Osteocyte (in vitro differentiated cells): Measurements from ENCODE around the gene CBR3. TPM values are rescaled to one million over a fixed set of nuclear protein-coding genes. Genes with fewer than 3 reads are reported as not detected.

Source experiments
- DNase-seq: peaks from one replicate; pipeline ENCODE4 v3.0.0; 2021; ENCODE audit warnings: mixed read lengths; ENCODE audit not compliant: unreplicated experiment; ENCODE audit errors: extremely low spot score
- H3K27ac Mint-ChIP-seq: one replicate; pipeline ENCODE4 v1.8.0; 2021; ENCODE audit warnings: mild to moderate bottlenecking, mixed read lengths; ENCODE audit not compliant: unreplicated experiment
- H3K27me3 Mint-ChIP-seq: one replicate; pipeline ENCODE4 v1.8.0; 2021; ENCODE audit warnings: mixed read lengths; ENCODE audit not compliant: unreplicated experiment
- H3K36me3 Mint-ChIP-seq: one replicate; pipeline ENCODE4 v1.8.0; 2021; ENCODE audit warnings: mixed read lengths; ENCODE audit not compliant: unreplicated experiment
- H3K4me1 Mint-ChIP-seq: one replicate; pipeline ENCODE4 v1.8.0; 2021; ENCODE audit warnings: mixed read lengths; ENCODE audit not compliant: unreplicated experiment
- H3K4me3 Mint-ChIP-seq: one replicate; pipeline ENCODE4 v1.8.0; 2021; ENCODE audit warnings: mild to moderate bottlenecking, moderate library complexity, mixed read lengths; ENCODE audit not compliant: unreplicated experiment
- H3K9me3 Mint-ChIP-seq: one replicate; pipeline ENCODE4 v1.8.0; 2021; ENCODE audit warnings: mixed read lengths; ENCODE audit not compliant: unreplicated experiment
- CTCF ChIP-seq: fragments of 200-600 bp; sonication (generic); IDR thresholded peaks from 2 replicates; pipeline ENCODE4 v1.5.0; 2021; ENCODE audit warnings: antibody characterized with exemption, mild to moderate bottlenecking, moderate library complexity
- total RNA-seq: library from RNA; stranded (reverse); gene quantifications from 2 replicates; pipeline ENCODE4 v1.2.1, GENCODE V29; 2021

The CBR3 gene
- total RNA-seq, 1 donor from 2014 or later: 7.5 TPM

DNA sequence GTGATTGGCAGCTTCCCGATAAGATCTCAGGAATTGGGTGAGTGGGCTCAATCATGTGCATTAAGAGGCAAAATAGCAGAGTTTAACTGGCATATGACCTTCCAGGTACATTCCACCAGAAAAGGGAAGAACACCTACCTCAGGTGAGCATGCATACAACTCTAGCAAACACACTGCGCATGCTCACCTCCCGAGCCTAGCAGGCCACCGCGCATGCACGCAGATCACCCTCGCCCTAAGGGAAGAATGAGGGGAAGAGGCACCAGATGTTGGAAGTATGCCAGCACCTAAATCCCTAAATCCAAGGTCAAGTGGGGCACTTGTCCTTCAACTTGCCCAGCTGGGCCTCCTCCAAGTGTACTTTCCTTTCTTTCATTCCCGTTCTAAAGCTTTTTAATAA lies 23.6 kb upstream of the CBR3 start:
- H3K4me1 Mint-ChIP-seq: peaks cover 13% of the 10 kb centered on the region
- peaks cover 4% of the 10 kb centered on the region for H3K9me3 Mint-ChIP-seq
- H3K27me3 Mint-ChIP-seq: peaks cover 35% of the 10 kb centered on the region
- H3K4me3 Mint-ChIP-seq: no peak overlapping the region
- no peak for TF ChIP-seq CTCF
- H3K27ac Mint-ChIP-seq: no peak overlapping the region
- no peaks in the 10 kb centered on the region for H3K36me3 Mint-ChIP-seq
- no peak for DNase-seq

DNA sequence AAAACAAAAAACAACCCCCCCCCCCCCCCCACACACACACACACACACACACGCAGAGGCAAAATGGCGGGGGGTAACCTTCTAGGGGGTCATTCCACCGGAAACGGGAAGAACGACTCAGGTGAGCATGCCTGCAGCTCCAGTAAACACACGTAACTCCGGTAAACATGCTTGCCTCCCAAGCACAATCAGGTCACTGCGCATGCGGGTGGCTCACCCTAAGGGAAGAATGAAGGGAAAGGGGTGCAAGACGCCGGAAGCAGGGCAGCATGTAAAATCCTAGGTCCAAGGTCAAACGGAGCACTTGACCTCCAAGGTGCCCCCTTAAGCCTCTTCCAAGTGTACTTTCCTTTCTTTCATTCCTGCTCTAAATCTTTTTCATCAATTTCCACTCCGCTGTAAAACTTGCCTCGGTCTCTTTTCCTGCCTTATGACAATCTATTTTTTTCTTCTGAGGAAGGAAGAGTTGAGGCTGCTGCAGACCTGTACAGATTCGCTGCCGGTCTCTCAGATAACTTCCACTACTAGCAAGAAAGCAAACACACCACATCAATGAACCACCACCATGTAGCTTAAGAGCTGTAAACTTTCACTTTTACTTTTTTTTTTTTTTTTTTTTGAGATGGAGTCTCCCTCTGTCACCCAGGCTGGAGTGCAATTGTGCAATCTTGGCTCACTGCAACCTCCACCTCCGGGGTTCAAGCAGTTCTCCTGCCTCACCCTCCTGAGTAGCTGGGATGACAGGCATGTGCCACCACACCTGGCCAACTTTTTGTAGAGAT lies 21.0 kb upstream of the CBR3 start:
- H3K27ac Mint-ChIP-seq: peak overlapping the region; percentile 58
- peaks cover 14% of the 10 kb centered on the region for H3K27me3 Mint-ChIP-seq
- no peaks in the 10 kb centered on the region for H3K9me3 Mint-ChIP-seq
- no peaks in the 10 kb centered on the region for H3K36me3 Mint-ChIP-seq
- no peak for TF ChIP-seq CTCF
- peaks cover 13% of the 10 kb centered on the region for H3K4me1 Mint-ChIP-seq
- H3K4me3 Mint-ChIP-seq: no peak overlapping the region
- no peak for DNase-seq

DNA sequence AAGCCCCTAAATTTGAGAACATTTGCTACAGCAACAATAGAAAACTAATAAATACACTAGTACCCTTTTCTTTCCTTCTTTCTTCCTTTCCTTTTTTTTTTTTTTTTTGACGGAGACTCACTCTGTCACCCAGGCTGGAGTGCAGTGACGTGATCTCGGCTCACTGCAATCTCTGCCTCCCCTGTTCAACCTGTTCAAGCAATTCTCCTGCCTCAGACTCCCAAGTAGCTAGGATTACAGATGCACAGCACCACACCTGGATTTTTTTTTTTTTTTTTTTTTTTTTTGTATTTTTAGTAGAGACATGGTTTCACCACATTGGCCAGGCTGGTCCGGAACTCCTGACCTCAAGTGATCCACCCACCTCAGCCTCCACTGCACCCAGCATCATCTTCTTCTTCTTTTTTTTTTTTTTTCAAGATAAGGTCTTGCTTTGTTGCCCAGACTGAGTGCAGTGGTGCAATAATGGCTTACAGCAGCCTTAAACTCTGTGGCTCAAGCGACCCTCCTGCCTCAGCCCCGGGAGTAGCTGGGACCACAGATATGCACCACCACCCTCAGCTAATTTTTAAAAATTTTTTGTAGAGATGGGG lies 19.6 kb upstream of the CBR3 start:
- H3K36me3 Mint-ChIP-seq: no peaks in the 10 kb centered on the region
- peaks cover 3% of the 10 kb centered on the region for H3K27me3 Mint-ChIP-seq
- TF ChIP-seq CTCF: no peak
- no peak overlapping the region for H3K27ac Mint-ChIP-seq
- H3K4me3 Mint-ChIP-seq: no peak overlapping the region
- DNase-seq: no peak
- peaks cover 13% of the 10 kb centered on the region for H3K4me1 Mint-ChIP-seq
- H3K9me3 Mint-ChIP-seq: no peaks in the 10 kb centered on the region

DNA sequence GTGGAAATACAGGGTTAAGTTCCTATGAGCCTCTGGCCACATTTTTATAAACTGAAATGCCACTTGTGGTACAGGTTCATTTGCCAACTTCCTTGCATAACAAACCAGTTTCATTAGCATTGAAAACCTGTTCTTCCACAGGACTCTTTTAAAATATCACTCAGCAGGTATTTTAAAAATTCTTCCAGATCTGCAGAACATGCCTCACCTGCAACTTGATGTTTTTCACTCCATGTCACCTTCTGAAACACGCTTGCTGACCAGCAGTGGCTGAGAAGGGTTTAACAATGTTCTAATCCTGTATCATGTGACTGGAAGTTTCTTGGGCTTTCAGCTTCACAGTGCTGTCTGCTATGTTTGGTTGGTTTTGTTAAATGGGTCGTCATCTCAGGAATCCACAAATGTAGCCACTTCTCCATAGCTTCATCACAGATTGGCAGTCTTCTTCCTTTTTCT lies 17.6 kb upstream of the CBR3 start:
- Mint-ChIP-seq H3K4me1 (peaks cover 15% of the 10 kb centered on the region), H3K4me3 (no peak overlapping the region), H3K27me3 (no peaks in the 10 kb centered on the region), H3K27ac (no peak overlapping the region), H3K36me3 (no peaks in the 10 kb centered on the region), H3K9me3 (no peaks in the 10 kb centered on the region)
- DNase-seq: no peak
- TF ChIP-seq CTCF: no peak

- peaks cover 4% of the 10 kb centered on the region for H3K4me1 Mint-ChIP-seq
- no peak for DNase-seq
- H3K4me3 Mint-ChIP-seq: no peak overlapping the region
- H3K9me3 Mint-ChIP-seq: no peaks in the 10 kb centered on the region
- H3K36me3 Mint-ChIP-seq: no peaks in the 10 kb centered on the region
- H3K27ac Mint-ChIP-seq: peak overlapping the region; percentile 38
- no peaks in the 10 kb centered on the region for H3K27me3 Mint-ChIP-seq
- no peak for TF ChIP-seq CTCF
Observed at GRCh38 chr21:36120304-36120888, 14.5 kb upstream of the CBR3 start.
